GM12892 (cell line): Measurements from ENCODE around the gene FGD4.

Experiments used
- POLR2A ChIP-seq: IDR thresholded peaks from 2 replicates; pipeline ENCODE4 v1.6.1; 2011; ENCODE audit warnings: low read depth, low read length, control low read depth
- POLR2AphosphoS5 ChIP-seq: IDR thresholded peaks from 2 replicates; pipeline ENCODE4 v1.6.1; 2011; ENCODE audit warnings: low read depth, low read length, control low read depth
- TAF1 ChIP-seq: IDR thresholded peaks from 2 replicates; pipeline ENCODE4 v1.6.1; 2011; ENCODE audit warnings: low read depth, mild to moderate bottlenecking, control low read depth, low read length, borderline replicate concordance

DNA sequence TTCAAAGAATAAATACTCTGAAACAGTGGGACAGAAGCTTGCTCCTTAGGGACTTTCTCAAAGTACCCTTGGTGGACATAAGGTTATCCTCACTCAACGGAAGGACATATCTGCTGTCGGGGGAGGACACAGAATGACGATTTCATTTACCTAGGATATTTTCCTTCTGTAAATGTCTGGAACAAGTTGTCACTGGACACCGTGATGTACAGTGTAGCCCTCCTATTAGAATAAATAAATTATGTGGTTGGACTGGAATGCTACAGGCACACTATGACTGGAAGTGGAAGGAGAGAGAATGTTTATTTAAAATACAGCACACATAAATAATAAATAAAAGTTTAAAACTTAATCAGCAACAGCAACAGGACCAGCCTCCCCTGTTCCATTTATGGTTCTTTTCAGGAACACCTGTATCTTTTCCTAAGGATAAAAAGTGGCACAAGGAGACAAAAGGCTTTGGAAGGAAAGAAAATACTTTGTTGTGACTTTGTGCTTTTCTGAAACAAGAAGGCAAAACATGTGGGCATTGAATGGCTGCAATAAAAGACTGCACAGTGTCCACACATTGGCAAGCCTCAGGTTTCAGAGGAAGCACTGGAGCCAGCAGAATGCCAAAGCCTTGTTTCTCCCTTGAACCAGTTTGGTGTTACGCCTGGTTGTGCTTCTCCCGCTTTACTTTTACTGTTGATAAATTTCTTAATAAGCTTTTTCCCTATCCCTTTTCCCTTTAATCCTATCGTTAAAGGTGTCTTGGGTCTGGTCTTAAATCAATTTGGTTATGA is 36.8 kb downstream of the FGD4 start:
- no peak for TF ChIP-seq POLR2AphosphoS5
- TF ChIP-seq POLR2A = no peak
- no peak for TF ChIP-seq TAF1
